ENCODE results near the gene SH2B3.
A peak's percentile ranks its signal among the peaks of the same experiment; 100 is the strongest.

SH2B3 gene

GRCh38 chr12:111455448-111456320, 50.0 kb downstream of the SH2B3 start:
- H3K14ac ChIP-seq (ENCODE audit: low read length), result no peak overlapping the region
- no CpG with 5 or more reads among the region's 15 CpGs for WGBS, 2 donors (ENCODE audit: extremely low coverage in 2 of 2, insufficient read length in 2 of 2, insufficient replicate concordance in 1 of 2)
- no peak overlapping the region for H3K27ac ChIP-seq (replicated peaks; ENCODE audit: low read length)
- no peak overlapping the region for H2BK5ac ChIP-seq (ENCODE audit: low read length)
- no peak overlapping the region for H4K91ac ChIP-seq (ENCODE audit: low read depth, low read length, poor library complexity)
- no peak overlapping the region for H2AK5ac ChIP-seq (ENCODE audit: low read depth, low read length)
- no peaks in the 10 kb centered on the region for H3K27me3 ChIP-seq (ENCODE audit: control insufficient read depth in 3 of 3, insufficient read depth in 3 of 3, low read depth in 1 of 3, low read length in 3 of 3)
- H3K36me3 ChIP-seq (replicated peaks in 1 of 2; ENCODE audit: control insufficient read depth in 2 of 2, insufficient read depth in 2 of 2, low read length in 2 of 2), result peaks cover 39 to 91% of the 10 kb centered on the region in 2 donors
- no peaks in the 10 kb centered on the region for H3K4me1 ChIP-seq (ENCODE audit: control insufficient read depth in 2 of 2, insufficient read depth in 1 of 2, low read depth in 1 of 2, low read length in 2 of 2)
- no peak overlapping the region for H4K8ac ChIP-seq (ENCODE audit: low read depth, low read length)
- no peak overlapping the region for H3K4me2 ChIP-seq (ENCODE audit: insufficient read depth, low read length, poor library complexity, severe bottlenecking)
- H3K9ac ChIP-seq (ENCODE audit: low read depth, low read length, poor library complexity), result no peak overlapping the region
- no peak overlapping the region for H2BK12ac ChIP-seq (ENCODE audit: low read length)
- no peak overlapping the region for H3K4me3 ChIP-seq (ENCODE audit: low read length in 2 of 2)
- no peak overlapping the region for H3K23ac ChIP-seq (ENCODE audit: low read depth, low read length, poor library complexity)
- no peak overlapping the region for H3K18ac ChIP-seq (ENCODE audit: low read length)
- H3K79me1 ChIP-seq (ENCODE audit: low read depth, low read length), result no peaks in the 10 kb centered on the region
- no peak overlapping the region for H3K4ac ChIP-seq (ENCODE audit: low read length)
- H2BK120ac ChIP-seq (ENCODE audit: low read depth, low read length), result no peak overlapping the region
- DNase-seq (ENCODE audit: low spot score), result no peak
- H2AFZ ChIP-seq (ENCODE audit: low read length), result no peak overlapping the region
- H3K9me3 ChIP-seq (replicated peaks in 1 of 2; ENCODE audit: control insufficient read depth in 2 of 2, insufficient read depth in 1 of 2, low read depth in 1 of 2, low read length in 2 of 2), result peaks cover 0 to 3% of the 10 kb centered on the region in 2 donors
- no peak overlapping the region for H2BK15ac ChIP-seq (ENCODE audit: low read length)

DNA sequence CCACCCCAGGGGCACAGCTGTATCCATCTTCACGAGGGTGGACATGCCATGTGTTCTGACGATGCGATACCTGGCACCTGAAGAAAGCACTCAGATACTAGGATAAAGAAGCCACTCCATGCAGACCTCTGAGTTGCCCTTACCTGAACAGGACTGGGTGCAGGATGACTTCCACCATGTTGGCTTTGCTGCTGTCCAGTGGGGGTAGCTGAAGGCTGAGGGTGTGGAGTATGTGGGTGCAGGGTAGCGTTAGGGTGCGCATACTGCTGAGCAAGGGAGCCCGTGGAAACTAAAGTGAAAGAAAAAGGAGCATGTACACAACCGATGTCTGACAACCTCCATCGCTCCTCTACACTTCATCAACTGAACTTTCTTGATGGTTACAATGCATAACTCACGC, 51.3 kb downstream of the SH2B3 start:
- H4K8ac ChIP-seq (ENCODE audit: low read depth, low read length), result peak overlapping the region; percentile 9
- H3K4ac ChIP-seq (ENCODE audit: low read length), result no peak overlapping the region
- no peak overlapping the region for H4K91ac ChIP-seq (ENCODE audit: low read depth, low read length, poor library complexity)
- peak overlapping the region; percentile 58 for H3K23ac ChIP-seq (ENCODE audit: low read depth, low read length, poor library complexity)
- no peak overlapping the region for H3K27ac ChIP-seq (replicated peaks; ENCODE audit: low read length)
- no peak overlapping the region for H2BK120ac ChIP-seq (ENCODE audit: low read depth, low read length)
- H3K18ac ChIP-seq (ENCODE audit: low read length), result no peak overlapping the region
- no peak overlapping the region for H3K4me2 ChIP-seq (ENCODE audit: insufficient read depth, low read length, poor library complexity, severe bottlenecking)
- peaks cover 37 to 81% of the 10 kb centered on the region in 2 donors for H3K36me3 ChIP-seq (replicated peaks in 1 of 2; ENCODE audit: control insufficient read depth in 2 of 2, insufficient read depth in 2 of 2, low read length in 2 of 2)
- no peak overlapping the region for H2AFZ ChIP-seq (ENCODE audit: low read length)
- no peak overlapping the region for H3K14ac ChIP-seq (ENCODE audit: low read length)
- no peaks in the 10 kb centered on the region for H3K27me3 ChIP-seq (ENCODE audit: control insufficient read depth in 3 of 3, insufficient read depth in 3 of 3, low read depth in 1 of 3, low read length in 3 of 3)
- no peaks in the 10 kb centered on the region for H3K79me1 ChIP-seq (ENCODE audit: low read depth, low read length)
- H3K9ac ChIP-seq (ENCODE audit: low read depth, low read length, poor library complexity), result no peak overlapping the region
- H3K4me1 ChIP-seq (ENCODE audit: control insufficient read depth in 2 of 2, insufficient read depth in 1 of 2, low read depth in 1 of 2, low read length in 2 of 2), result no peaks in the 10 kb centered on the region
- no peak overlapping the region for H2AK5ac ChIP-seq (ENCODE audit: low read depth, low read length)
- peak overlapping the region; percentile 31 for H2BK12ac ChIP-seq (ENCODE audit: low read length)
- H2BK5ac ChIP-seq (ENCODE audit: low read length), result no peak overlapping the region
- no peak overlapping the region for H3K4me3 ChIP-seq (ENCODE audit: low read length in 2 of 2)
- no peak for DNase-seq (ENCODE audit: low spot score)
- no CpG with 5 or more reads among the region's 9 CpGs for WGBS, 2 donors (ENCODE audit: extremely low coverage in 2 of 2, insufficient read length in 2 of 2, insufficient replicate concordance in 1 of 2)
- H3K9me3 ChIP-seq (replicated peaks in 1 of 2; ENCODE audit: control insufficient read depth in 2 of 2, insufficient read depth in 1 of 2, low read depth in 1 of 2, low read length in 2 of 2), result peaks cover 0 to 3% of the 10 kb centered on the region in 2 donors
- no peak overlapping the region for H2BK15ac ChIP-seq (ENCODE audit: low read length)

DNA sequence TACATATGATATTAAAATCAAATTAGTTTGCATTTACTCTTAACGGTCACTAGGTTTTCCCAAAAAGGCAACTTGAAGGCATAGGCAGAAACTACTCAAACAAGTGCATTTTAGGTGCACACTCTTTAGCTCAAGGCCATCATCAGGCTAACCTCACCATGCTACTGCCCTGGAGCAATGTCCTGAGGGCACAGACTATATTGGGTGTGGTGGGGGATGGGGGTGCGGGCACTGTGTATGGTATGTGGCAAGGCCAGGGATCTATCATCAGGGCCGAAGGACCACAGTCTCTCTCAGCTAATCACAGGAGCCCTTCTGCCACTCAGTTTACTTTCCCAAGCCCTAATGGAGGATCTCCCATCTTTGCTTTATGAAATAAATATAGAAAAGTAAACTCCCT, 51.9 kb downstream of the SH2B3 start:
- Histone ChIP-seq H3K9me3 (replicated peaks in 1 of 2; ENCODE audit: control insufficient read depth in 2 of 2, insufficient read depth in 1 of 2, low read depth in 1 of 2, low read length in 2 of 2) (peaks cover 0 to 3% of the 10 kb centered on the region in 2 donors), H3K23ac (ENCODE audit: low read depth, low read length, poor library complexity) (no peak overlapping the region), H3K4me3 (ENCODE audit: low read length in 2 of 2) (no peak overlapping the region), H3K4ac (ENCODE audit: low read length) (no peak overlapping the region), H3K4me1 (ENCODE audit: control insufficient read depth in 2 of 2, insufficient read depth in 1 of 2, low read depth in 1 of 2, low read length in 2 of 2) (no peaks in the 10 kb centered on the region), H2BK120ac (ENCODE audit: low read depth, low read length) (no peak overlapping the region), H2BK5ac (ENCODE audit: low read length) (no peak overlapping the region), H4K91ac (ENCODE audit: low read depth, low read length, poor library complexity) (no peak overlapping the region), H3K79me1 (ENCODE audit: low read depth, low read length) (no peaks in the 10 kb centered on the region), H4K8ac (ENCODE audit: low read depth, low read length) (no peak overlapping the region), H3K4me2 (ENCODE audit: insufficient read depth, low read length, poor library complexity, severe bottlenecking) (no peak overlapping the region), H3K14ac (ENCODE audit: low read length) (no peak overlapping the region), H3K36me3 (replicated peaks in 1 of 2; ENCODE audit: control insufficient read depth in 2 of 2, insufficient read depth in 2 of 2, low read length in 2 of 2) (peaks cover 36 to 79% of the 10 kb centered on the region in 2 donors), H2BK15ac (ENCODE audit: low read length) (no peak overlapping the region), H3K27ac (replicated peaks; ENCODE audit: low read length) (no peak overlapping the region), H3K27me3 (ENCODE audit: control insufficient read depth in 3 of 3, insufficient read depth in 3 of 3, low read depth in 1 of 3, low read length in 3 of 3) (no peaks in the 10 kb centered on the region), H2AK5ac (ENCODE audit: low read depth, low read length) (no peak overlapping the region), H3K18ac (ENCODE audit: low read length) (no peak overlapping the region), H2BK12ac (ENCODE audit: low read length) (no peak overlapping the region), H2AFZ (ENCODE audit: low read length) (no peak overlapping the region), H3K9ac (ENCODE audit: low read depth, low read length, poor library complexity) (no peak overlapping the region)
- DNase-seq (ENCODE audit: low spot score), result no peak
- no CpG with 5 or more reads among the region's 3 CpGs for WGBS, 2 donors (ENCODE audit: extremely low coverage in 2 of 2, insufficient read length in 2 of 2, insufficient replicate concordance in 1 of 2)

GRCh38 chr12:111458546-111459172, 52.9 kb downstream of the SH2B3 start:
- H3K4me1 ChIP-seq (ENCODE audit: control insufficient read depth in 2 of 2, insufficient read depth in 1 of 2, low read depth in 1 of 2, low read length in 2 of 2), result no peaks in the 10 kb centered on the region
- H3K79me1 ChIP-seq (ENCODE audit: low read depth, low read length), result no peaks in the 10 kb centered on the region
- no peak overlapping the region for H2AFZ ChIP-seq (ENCODE audit: low read length)
- H4K91ac ChIP-seq (ENCODE audit: low read depth, low read length, poor library complexity), result no peak overlapping the region
- peaks cover 0 to 3% of the 10 kb centered on the region in 2 donors for H3K9me3 ChIP-seq (replicated peaks in 1 of 2; ENCODE audit: control insufficient read depth in 2 of 2, insufficient read depth in 1 of 2, low read depth in 1 of 2, low read length in 2 of 2)
- no peak overlapping the region for H3K4ac ChIP-seq (ENCODE audit: low read length)
- H3K14ac ChIP-seq (ENCODE audit: low read length), result no peak overlapping the region
- no peak overlapping the region for H2BK5ac ChIP-seq (ENCODE audit: low read length)
- H3K4me2 ChIP-seq (ENCODE audit: insufficient read depth, low read length, poor library complexity, severe bottlenecking), result no peak overlapping the region
- H2BK120ac ChIP-seq (ENCODE audit: low read depth, low read length), result no peak overlapping the region
- H4K8ac ChIP-seq (ENCODE audit: low read depth, low read length), result no peak overlapping the region
- H3K36me3 ChIP-seq (replicated peaks in 1 of 2; ENCODE audit: control insufficient read depth in 2 of 2, insufficient read depth in 2 of 2, low read length in 2 of 2), result peaks cover 29 to 79% of the 10 kb centered on the region in 2 donors
- no peaks in the 10 kb centered on the region for H3K27me3 ChIP-seq (ENCODE audit: control insufficient read depth in 3 of 3, insufficient read depth in 3 of 3, low read depth in 1 of 3, low read length in 3 of 3)
- H3K27ac ChIP-seq (replicated peaks; ENCODE audit: low read length), result no peak overlapping the region
- H3K4me3 ChIP-seq (ENCODE audit: low read length in 2 of 2), result no peak overlapping the region
- H2BK15ac ChIP-seq (ENCODE audit: low read length), result no peak overlapping the region
- no peak for DNase-seq (ENCODE audit: low spot score)
- WGBS, 2 donors (ENCODE audit: extremely low coverage in 2 of 2, insufficient read length in 2 of 2, insufficient replicate concordance in 1 of 2), result no CpG with 5 or more reads among the region's 6 CpGs
- no peak overlapping the region for H3K9ac ChIP-seq (ENCODE audit: low read depth, low read length, poor library complexity)
- no peak overlapping the region for H3K18ac ChIP-seq (ENCODE audit: low read length)
- no peak overlapping the region for H2BK12ac ChIP-seq (ENCODE audit: low read length)
- H2AK5ac ChIP-seq (ENCODE audit: low read depth, low read length), result no peak overlapping the region
- no peak overlapping the region for H3K23ac ChIP-seq (ENCODE audit: low read depth, low read length, poor library complexity)

Data from neuronal stem cell (in vitro differentiated cells).